ENCODE measurements around the gene C22orf31. TPM values are rescaled to one million over a fixed set of nuclear protein-coding genes. Genes with fewer than 3 reads are reported as not detected.

Gene C22orf31
- total RNA-seq, 2 experiments from 2014 or later: not detected

GRCh38 chr22:29074276-29074772 is 12.7 kb upstream of the C22orf31 start:
- Mint-ChIP-seq H3K36me3 (no peaks in the 10 kb centered on the region), H3K27ac (no peak overlapping the region), H3K4me1 (peaks cover 17% of the 10 kb centered on the region), H3K27me3 (peaks cover 80% of the 10 kb centered on the region), H3K4me3 (peak overlapping the region; percentile 65), H3K9me3 (no peaks in the 10 kb centered on the region)
- ATAC-seq (ENCODE audit: low read depth) (no peak), DNase-seq (no peak)
- POLR2A ChIA-PET: no interaction called here

GRCh38 chr22:29073618-29074275 is 12.1 kb upstream of the C22orf31 start:
- H3K27ac Mint-ChIP-seq: no peak overlapping the region
- POLR2A ChIA-PET: no interaction called here
- H3K4me3 Mint-ChIP-seq: peak overlapping the region; percentile 65
- H3K9me3 Mint-ChIP-seq: no peaks in the 10 kb centered on the region
- no peaks in the 10 kb centered on the region for H3K36me3 Mint-ChIP-seq
- peaks cover 15% of the 10 kb centered on the region for H3K4me1 Mint-ChIP-seq
- peaks cover 82% of the 10 kb centered on the region for H3K27me3 Mint-ChIP-seq
- no peak for ATAC-seq (ENCODE audit: low read depth)
- DNase-seq: peak; percentile 44

GRCh38 chr22:29072979-29073617 is 11.5 kb upstream of the C22orf31 start, which contains the start of gene KREMEN1:
TSS of gene KREMEN1 (plus strand) at chr22:29073035. CDS start at chr22:29073131, 96 bp downstream.
- H3K4me1 Mint-ChIP-seq: peaks cover 15% of the 10 kb centered on the region
- ATAC-seq (ENCODE audit: low read depth) (no peak), DNase-seq (no peak)
- no peaks in the 10 kb centered on the region for H3K9me3 Mint-ChIP-seq
- no peaks in the 10 kb centered on the region for H3K36me3 Mint-ChIP-seq
- H3K4me3 Mint-ChIP-seq: peak within 1 kb of the TSS; percentile 78
- POLR2A ChIA-PET: interaction anchor here (0.6 to 1.0 kb wide), 3 partner anchors 43 to 251 kb away, joined by 3 to 4 read pairs (median 4); no protein-coding TSS in a partner anchor
- peaks cover 75% of the 10 kb centered on the region for H3K27me3 Mint-ChIP-seq
- H3K27ac Mint-ChIP-seq: no peak within 1 kb of the TSS

GRCh38 chr22:29072193-29072978 is 10.8 kb upstream of the C22orf31 start:
- H3K36me3 Mint-ChIP-seq: no peaks in the 10 kb centered on the region
- ATAC-seq (ENCODE audit: low read depth): peak; percentile 94
- DNase-seq: peak; percentile 92
- H3K27me3 Mint-ChIP-seq: peaks cover 73% of the 10 kb centered on the region
- no peak overlapping the region for H3K27ac Mint-ChIP-seq
- peak overlapping the region; percentile 78 for H3K4me3 Mint-ChIP-seq
- POLR2A ChIA-PET: interaction anchor here (0.6 to 1.2 kb wide), 4 partner anchors 44 to 272 kb away, joined by 3 to 4 read pairs (median 4); partner anchors contain the start of gene XBP1
- no peaks in the 10 kb centered on the region for H3K9me3 Mint-ChIP-seq
- peaks cover 15% of the 10 kb centered on the region for H3K4me1 Mint-ChIP-seq

GRCh38 chr22:29071261-29072045 is 9.8 kb upstream of the C22orf31 start:
- POLR2A ChIA-PET: interaction anchor here (1.2 kb wide), 1 partner anchor 271 kb away, joined by 3 read pairs; the partner anchor contains the start of gene XBP1
- Mint-ChIP-seq H3K4me3 (peak overlapping the region; percentile 78), H3K27ac (no peak overlapping the region), H3K4me1 (peaks cover 15% of the 10 kb centered on the region), H3K9me3 (no peaks in the 10 kb centered on the region), H3K36me3 (no peaks in the 10 kb centered on the region), H3K27me3 (peaks cover 70% of the 10 kb centered on the region)
- peak; percentile 58 for DNase-seq
- ATAC-seq (ENCODE audit: low read depth): no peak

GRCh38 chr22:29070490-29070889 is 8.9 kb upstream of the C22orf31 start:
- Mint-ChIP-seq H3K4me1 (peaks cover 19% of the 10 kb centered on the region), H3K9me3 (no peaks in the 10 kb centered on the region), H3K27ac (no peak overlapping the region), H3K36me3 (no peaks in the 10 kb centered on the region), H3K27me3 (peaks cover 63% of the 10 kb centered on the region), H3K4me3 (peak overlapping the region; percentile 78)
- DNase-seq: no peak
- ATAC-seq (ENCODE audit: low read depth): no peak
- POLR2A ChIA-PET: no interaction called here

GRCh38 chr22:29069463-29069862 is 7.8 kb upstream of the C22orf31 start:
- H3K9me3 Mint-ChIP-seq: no peaks in the 10 kb centered on the region
- no peak for DNase-seq
- H3K27me3 Mint-ChIP-seq: peaks cover 53% of the 10 kb centered on the region
- no peak overlapping the region for H3K4me3 Mint-ChIP-seq
- ATAC-seq (ENCODE audit: low read depth): no peak
- peaks cover 23% of the 10 kb centered on the region for H3K4me1 Mint-ChIP-seq
- no peak overlapping the region for H3K27ac Mint-ChIP-seq
- H3K36me3 Mint-ChIP-seq: no peaks in the 10 kb centered on the region
- POLR2A ChIA-PET: no interaction called here

GRCh38 chr22:29065468-29066190 is 4.0 kb upstream of the C22orf31 start:
- Mint-ChIP-seq H3K4me1 (peaks cover 8% of the 10 kb centered on the region), H3K4me3 (no peak overlapping the region), H3K27ac (no peak overlapping the region), H3K9me3 (no peaks in the 10 kb centered on the region), H3K36me3 (no peaks in the 10 kb centered on the region), H3K27me3 (peaks cover 47% of the 10 kb centered on the region)
- DNase-seq (no peak), ATAC-seq (ENCODE audit: low read depth) (peak; percentile 47)
- POLR2A ChIA-PET: no interaction called here

- no peak for ATAC-seq (ENCODE audit: low read depth)
- H3K27ac Mint-ChIP-seq: no peak overlapping the region
- POLR2A ChIA-PET: no interaction called here
- DNase-seq: no peak
- H3K4me1 Mint-ChIP-seq: peaks cover 8% of the 10 kb centered on the region
- peaks cover 42% of the 10 kb centered on the region for H3K27me3 Mint-ChIP-seq
- no peaks in the 10 kb centered on the region for H3K9me3 Mint-ChIP-seq
- H3K4me3 Mint-ChIP-seq: no peak overlapping the region
- no peaks in the 10 kb centered on the region for H3K36me3 Mint-ChIP-seq
Observed at GRCh38 chr22:29062286-29062821, 723 bp upstream of the C22orf31 start.

GRCh38 chr22:29060931-29061330 is 700 bp downstream of the C22orf31 start:
- Mint-ChIP-seq H3K27me3 (peaks cover 36% of the 10 kb centered on the region), H3K36me3 (no peaks in the 10 kb centered on the region), H3K27ac (no peak overlapping the region), H3K4me1 (peaks cover 7% of the 10 kb centered on the region), H3K4me3 (no peak overlapping the region), H3K9me3 (no peaks in the 10 kb centered on the region)
- ATAC-seq (ENCODE audit: low read depth) (no peak), DNase-seq (no peak)
- POLR2A ChIA-PET: no interaction called here

- POLR2A ChIA-PET: no interaction called here
- Mint-ChIP-seq H3K9me3 (no peaks in the 10 kb centered on the region), H3K4me3 (no peak overlapping the region), H3K27me3 (peaks cover 36% of the 10 kb centered on the region), H3K36me3 (no peaks in the 10 kb centered on the region), H3K4me1 (peaks cover 3% of the 10 kb centered on the region), H3K27ac (no peak overlapping the region)
- DNase-seq: no peak
- no peak for ATAC-seq (ENCODE audit: low read depth)
Observed at GRCh38 chr22:29060251-29060869, 1.3 kb downstream of the C22orf31 start.

GRCh38 chr22:29056472-29056871 is 5.2 kb downstream of the C22orf31 start:
- POLR2A ChIA-PET: no interaction called here

More at GRCh38 chr22:29056472-29056871, 5.2 kb downstream of the C22orf31 start:
- Mint-ChIP-seq H3K4me3 (no peak overlapping the region), H3K9me3 (no peaks in the 10 kb centered on the region), H3K27ac (no peak overlapping the region), H3K4me1 (no peaks in the 10 kb centered on the region), H3K27me3 (peaks cover 24% of the 10 kb centered on the region), H3K36me3 (no peaks in the 10 kb centered on the region)
- ATAC-seq (ENCODE audit: low read depth) (no peak), DNase-seq (no peak)

All from activated naive CD8-positive, alpha-beta T cell treated with anti-CD3 and anti-CD28 coated beads, Interleukin-2, amount 10 ng/mL, durations not matched to agents 7 days and 5 days (primary cell).